Activated CD8-positive, alpha-beta memory T cell treated with anti-CD3 and anti-CD28 coated beads, Interleukin-2, amount 50 U/mL, for 1 hour (primary cell): ENCODE measurements around the gene MEX3B.
A peak's percentile ranks its signal among the peaks of the same experiment; 100 is the strongest.

Source experiments
- DNase-seq: peaks from one replicate; pipeline ENCODE4 v3.0.0-alpha.2; 2020; ENCODE audit errors: extremely low read depth

MEX3B gene

DNA sequence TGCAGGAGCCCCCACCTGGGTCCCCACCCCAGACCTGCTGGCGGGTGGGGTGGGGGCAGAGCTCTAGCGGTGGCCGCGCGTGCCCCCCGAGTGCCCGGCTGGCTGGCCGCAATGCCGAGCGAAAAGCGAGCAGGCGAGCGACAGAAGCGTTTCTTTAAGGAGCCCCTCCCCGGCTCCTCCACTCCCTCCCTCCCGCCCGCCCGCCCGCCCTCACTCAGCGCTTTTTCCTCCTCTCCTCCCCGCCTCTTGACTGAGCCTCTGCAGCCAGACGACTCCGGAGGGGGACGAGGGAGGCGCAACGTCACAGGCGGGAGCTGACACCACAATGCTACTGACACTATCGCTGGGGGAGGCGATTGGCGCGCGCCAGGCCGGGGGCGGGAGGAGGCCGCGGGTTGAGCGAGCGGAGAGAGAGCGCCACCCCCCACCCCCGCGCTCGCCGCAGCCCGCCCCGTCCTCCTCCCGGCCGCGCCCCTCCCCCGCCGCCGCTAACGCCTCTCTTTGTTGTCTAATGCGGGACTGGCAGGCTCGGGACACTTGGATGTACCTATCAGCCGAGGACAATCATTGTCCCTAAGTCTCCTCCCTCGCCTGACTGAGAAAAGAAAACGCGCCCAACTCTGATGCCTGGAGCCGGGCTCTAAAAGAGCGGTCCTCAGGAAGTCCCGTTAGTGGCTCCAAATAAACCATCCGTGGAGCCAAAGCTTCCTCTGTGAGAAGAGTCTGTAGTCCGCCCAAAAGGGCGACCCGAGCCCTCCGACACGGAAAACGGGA is at the start of gene MEX3B:
MEX3B (minus strand) TSS at position 127 of the 774 bp plus-strand sequence. CDS start 313 bp downstream, outside the sequence.
- DNase-seq, result peak; percentile 80

DNA sequence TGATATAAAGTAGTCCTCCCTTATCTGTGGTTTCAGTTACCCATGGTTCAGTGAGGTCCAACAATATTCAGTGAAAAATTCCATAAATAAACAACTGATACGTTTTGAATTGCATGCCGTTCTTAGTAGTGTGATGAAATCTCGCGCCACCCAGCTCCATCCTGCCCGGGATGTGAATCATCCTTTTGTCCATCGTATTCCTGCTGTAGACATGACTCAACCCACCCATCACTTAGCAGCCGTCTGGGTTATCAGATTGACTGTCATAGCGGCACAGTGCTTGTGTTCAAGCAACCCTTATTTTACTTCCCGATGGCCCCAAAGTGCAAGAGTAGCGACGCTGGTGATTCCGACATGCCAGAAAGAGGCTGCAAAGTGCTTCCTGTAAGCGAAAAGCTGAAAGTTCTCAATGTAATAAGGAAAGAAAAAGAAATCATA is 48.0 kb upstream of the MEX3B start:
- no peak for DNase-seq

GRCh38 chr15:82093325-82093724 is 47.5 kb upstream of the MEX3B start:
- DNase-seq, result no peak

DNA sequence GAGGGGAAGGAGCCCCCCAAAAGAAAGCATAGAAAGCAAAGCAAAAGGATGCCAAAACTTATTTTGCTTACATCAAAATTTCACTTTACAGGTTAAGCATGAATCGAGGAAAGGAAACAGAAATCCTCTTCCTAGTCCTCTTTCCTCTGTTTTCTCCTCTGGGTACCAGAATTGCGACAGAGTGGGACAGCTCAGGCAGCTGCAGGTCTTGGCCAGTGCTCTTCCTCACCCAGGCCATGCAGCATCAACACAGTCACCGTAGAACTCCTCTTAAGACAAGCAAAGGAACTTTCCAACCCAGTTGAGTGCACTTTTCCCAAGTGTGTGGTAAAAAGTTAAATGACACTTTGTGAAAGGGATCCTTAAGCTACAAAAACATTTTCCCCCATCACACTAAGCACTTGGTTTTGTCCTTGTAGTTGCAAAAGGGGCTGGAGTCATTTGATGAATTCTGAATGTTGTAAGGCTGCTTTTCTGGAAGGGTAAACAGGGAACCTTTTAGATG is 45.9 kb upstream of the MEX3B start:
- no peak for DNase-seq

GRCh38 chr15:82086243-82086995 is 40.6 kb upstream of the MEX3B start:
- DNase-seq, result no peak

DNA sequence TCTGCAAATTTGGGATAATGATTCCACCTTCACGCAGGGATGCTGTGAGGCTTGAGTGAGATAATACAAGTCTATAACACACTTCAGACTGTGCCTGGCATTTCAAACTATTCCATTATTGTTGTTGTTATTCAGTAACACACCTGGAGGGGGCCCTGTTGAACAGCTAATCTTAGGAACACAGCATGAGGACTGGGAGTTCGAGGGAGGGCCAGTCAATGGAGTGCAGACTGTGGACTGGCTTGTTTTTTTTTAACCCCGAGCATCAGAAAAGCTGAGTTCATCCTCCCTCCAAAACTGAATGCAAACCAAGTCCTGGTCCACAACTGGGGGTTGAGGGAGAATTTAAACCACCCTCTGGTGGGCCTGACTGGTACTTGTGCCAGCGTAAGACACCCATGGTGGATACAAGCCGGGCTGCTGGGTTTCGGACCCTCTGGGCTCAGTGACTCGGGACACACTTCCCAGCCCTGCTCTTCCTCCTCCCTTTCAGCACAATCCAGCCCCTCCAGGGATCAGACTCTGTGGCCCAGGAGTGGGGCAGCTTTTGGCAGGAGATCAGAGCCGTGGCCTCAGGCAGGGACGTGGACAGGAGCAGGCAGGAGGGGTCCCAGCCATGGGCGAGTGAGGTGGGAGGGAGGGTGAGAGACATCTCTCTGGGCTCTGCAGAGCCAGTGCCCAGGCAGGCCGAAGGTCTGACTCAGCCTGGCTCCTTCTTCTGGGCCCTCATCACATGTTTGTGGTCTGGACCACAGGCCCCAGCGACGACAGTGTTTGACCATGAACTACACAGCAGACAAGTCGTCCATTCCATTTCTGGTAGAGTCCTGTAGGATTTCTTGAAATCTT is 36.3 kb upstream of the MEX3B start:
- DNase-seq, result no peak

GRCh38 chr15:82080774-82081173 is 35.0 kb upstream of the MEX3B start:
- no peak for DNase-seq

DNA sequence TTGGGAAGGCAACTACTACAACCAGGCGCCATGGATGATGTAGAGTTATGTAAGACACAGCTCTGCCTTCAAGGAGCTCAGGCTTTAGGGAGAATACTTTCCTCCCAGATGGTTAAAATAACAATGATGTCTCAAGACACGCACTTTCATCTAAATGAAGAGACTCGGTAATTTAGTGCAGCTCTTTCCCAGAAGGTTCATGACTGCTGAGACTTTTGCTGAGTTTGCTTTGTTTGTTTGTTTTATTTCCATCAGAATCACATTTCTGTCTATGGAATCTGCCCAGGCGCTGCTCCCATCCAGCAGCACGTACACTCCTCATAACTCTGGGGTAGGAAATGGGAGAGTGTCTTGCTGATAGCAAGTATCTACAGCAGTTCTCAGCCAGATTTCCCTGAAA is 33.9 kb upstream of the MEX3B start:
- DNase-seq, result no peak

- no peak for DNase-seq
Observed at GRCh38 chr15:82074610-82075009, 28.8 kb upstream of the MEX3B start.

GRCh38 chr15:82072926-82073537 is 27.2 kb upstream of the MEX3B start:
- no peak for DNase-seq

DNA sequence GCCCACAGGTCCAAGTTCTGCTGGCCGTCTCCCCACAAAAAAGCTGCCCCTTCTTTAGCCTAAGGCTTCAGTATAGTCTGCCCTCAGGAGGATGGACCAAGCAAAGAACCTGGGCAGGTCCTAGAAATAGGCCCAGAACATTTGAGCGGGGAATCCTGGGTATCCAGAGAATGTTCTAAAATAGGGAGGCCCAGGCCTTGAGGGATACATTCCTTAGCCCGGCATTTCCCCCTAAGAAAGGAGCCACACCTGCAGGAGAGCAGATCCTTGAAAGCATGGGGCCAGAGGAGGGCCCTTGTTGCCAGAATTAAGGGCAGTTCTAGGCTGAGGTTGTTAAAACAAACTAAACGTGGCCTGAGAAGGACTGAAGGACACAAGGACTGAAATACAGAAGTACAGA is 20.6 kb upstream of the MEX3B start:
- DNase-seq, result no peak

- DNase-seq, result no peak
Observed at GRCh38 chr15:82064824-82065223, 19.0 kb upstream of the MEX3B start.

GRCh38 chr15:82062479-82063454 is 16.9 kb upstream of the MEX3B start:
- DNase-seq, result no peak

DNA sequence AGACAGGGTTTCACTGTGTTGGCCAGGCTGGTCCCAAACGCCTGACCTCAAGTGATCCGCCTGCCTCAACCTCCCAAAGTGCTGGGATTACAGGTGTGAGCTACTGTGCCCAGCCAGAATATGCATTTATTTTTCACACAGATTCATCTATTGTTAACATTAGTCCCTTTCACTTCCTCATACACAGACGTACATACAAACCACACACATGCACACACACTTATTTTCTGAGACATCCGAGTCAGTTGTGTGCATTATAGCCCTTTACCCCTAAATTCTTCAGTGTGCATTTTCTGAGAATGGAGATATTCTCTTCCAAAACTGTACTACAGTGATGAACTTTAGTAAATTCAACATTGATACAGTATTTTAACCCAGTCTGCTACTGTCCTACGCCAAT is 15.0 kb upstream of the MEX3B start:
- DNase-seq, result no peak

- DNase-seq, result no peak
Observed at GRCh38 chr15:82058517-82059204, 12.8 kb upstream of the MEX3B start.

DNA sequence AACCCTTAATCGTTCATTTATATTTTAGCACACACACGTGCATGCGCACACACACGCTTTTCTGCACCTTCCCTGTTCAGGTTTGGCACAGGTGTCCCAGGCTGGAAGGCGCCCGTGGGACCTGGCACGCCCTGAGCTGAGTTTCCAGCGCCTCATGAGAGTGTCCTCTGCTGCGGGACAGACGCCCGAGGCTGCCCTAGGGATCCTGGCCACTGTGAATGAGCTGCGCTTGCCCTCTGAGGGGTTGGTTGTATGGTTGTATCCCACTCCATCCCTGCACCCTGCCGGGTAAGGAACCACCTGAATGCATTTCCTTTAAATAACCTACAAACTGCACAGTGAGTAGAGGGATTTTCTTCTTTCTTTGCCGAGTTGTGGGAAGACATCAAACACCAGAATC is 12.2 kb upstream of the MEX3B start:
- no peak for DNase-seq

DNA sequence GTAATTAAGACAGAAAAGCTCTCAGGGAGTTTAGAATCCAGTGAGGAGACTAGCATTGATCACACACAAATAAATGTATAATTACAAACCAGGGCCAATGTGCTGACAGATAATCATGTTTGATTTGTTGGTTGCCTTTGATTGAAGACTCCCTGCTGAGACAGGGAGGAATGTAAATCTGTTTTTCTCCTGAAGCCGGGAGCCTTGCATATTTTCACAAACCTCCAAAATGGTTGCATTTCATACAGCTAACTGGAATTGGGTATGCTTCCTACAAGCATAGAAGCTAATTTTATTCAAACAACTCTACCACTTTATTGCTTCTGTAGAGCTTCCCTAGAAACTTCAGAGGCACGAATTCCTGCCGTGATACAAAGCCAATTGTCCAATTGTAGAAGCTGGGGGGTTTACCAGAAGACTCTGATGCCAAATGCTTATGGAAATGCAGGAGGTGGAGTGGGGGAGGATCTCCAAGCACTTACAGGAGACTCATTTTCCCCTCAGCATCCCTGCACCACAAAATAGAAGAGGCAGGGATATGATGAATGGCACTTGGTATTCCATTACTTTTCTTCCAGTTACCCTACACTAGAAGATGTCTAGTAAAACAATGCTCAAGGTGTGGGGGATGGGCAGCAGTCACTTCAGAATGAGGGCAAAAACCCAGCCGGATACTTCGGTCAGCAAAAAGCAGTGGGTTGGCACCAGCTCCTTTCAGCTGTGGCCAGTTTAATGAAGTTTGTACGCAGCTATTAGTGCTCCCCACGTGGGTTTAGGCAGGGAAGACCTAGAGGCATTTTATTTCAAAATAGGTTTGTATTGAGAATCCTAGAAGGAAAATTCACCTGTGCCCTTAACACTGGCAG is 11.4 kb upstream of the MEX3B start:
- no peak for DNase-seq

GRCh38 chr15:82052751-82053150 is 6.9 kb upstream of the MEX3B start:
- DNase-seq, result no peak

- DNase-seq, result no peak
Observed at GRCh38 chr15:82051664-82052063, 5.8 kb upstream of the MEX3B start.
